Liver (tissue), 9 donors: Measurements from ENCODE around the gene ZNF83. TPM values are rescaled to one million over a fixed set of nuclear protein-coding genes. Genes with fewer than 3 reads are reported as not detected.

ENCODE experiments used
- DNase-seq: peaks from one replicate; pipeline ENCODE4 v3.0.0-alpha.2; 2017; ENCODE audit warnings: low spot score
- H3K27ac ChIP-seq, 2 donors: one replicate each; pipeline ENCODE4 v1.7.0; 2013; ENCODE audit warnings: inconsistent platforms in 2 of 2, low read length in 2 of 2, control low read depth in 1 of 2, low read depth in 1 of 2, mild to moderate bottlenecking in 1 of 2
- H3K27me3 ChIP-seq, 4 donors: one replicate each; pipeline versions ENCODE4 v1.6.1 to v1.7.0; 2013; ENCODE audit warnings: low read length in 3 of 4, inconsistent platforms in 1 of 4, mild to moderate bottlenecking in 1 of 4, moderate library complexity in 1 of 4; ENCODE audit not compliant: control insufficient read depth in 4 of 4, insufficient read depth in 4 of 4
- H3K36me3 ChIP-seq, 4 donors: one replicate each; pipeline versions ENCODE4 v1.6.1 to v1.7.0; 2013; ENCODE audit warnings: low read length in 3 of 4, mild to moderate bottlenecking in 3 of 4, low read depth in 1 of 4, moderate library complexity in 1 of 4; ENCODE audit not compliant: control insufficient read depth in 4 of 4, insufficient read depth in 3 of 4
- H3K4me1 ChIP-seq, 4 donors: one replicate each; pipeline versions ENCODE4 v1.6.1 to v1.7.0; 2013; ENCODE audit warnings: low read length in 3 of 4, mild to moderate bottlenecking in 3 of 4, moderate library complexity in 1 of 4; ENCODE audit not compliant: control insufficient read depth in 4 of 4, insufficient read depth in 4 of 4
- H3K4me3 ChIP-seq, 3 donors: one replicate each; pipeline versions ENCODE4 v1.6.1 to v1.7.0; 2013; ENCODE audit warnings: low read length in 3 of 3, control low read depth in 1 of 3, low read depth in 1 of 3, mild to moderate bottlenecking in 1 of 3
- H3K9ac ChIP-seq, 2 donors: one replicate each; pipeline ENCODE4 v1.7.0; 2013; ENCODE audit warnings: low read length in 2 of 2, mild to moderate bottlenecking in 2 of 2, moderate library complexity in 2 of 2, control low read depth in 1 of 2, low read depth in 1 of 2
- H3K9me3 ChIP-seq, 4 donors: one replicate each; pipeline versions ENCODE4 v1.6.1 to v1.7.0; 2013; ENCODE audit warnings: low read length in 3 of 4; ENCODE audit not compliant: control insufficient read depth in 4 of 4
- CTCF ChIP-seq: fragments of 150-350 bp; IDR thresholded peaks from 2 replicates; pipeline ENCODE4 v1.5.1; 2017; ENCODE audit warnings: improper control_type of control experiment, low read depth, low read length; ENCODE audit not compliant: missing input control
- EGR1 ChIP-seq, 2 donors: IDR thresholded peaks; 2 replicates each; pipeline ENCODE4 v1.6.1; 2016 to 2018; ENCODE audit warnings: antibody characterized with exemption in 2 of 2, low read depth in 2 of 2
- FOXA1 ChIP-seq: IDR thresholded peaks from 2 replicates; pipeline ENCODE4 v1.6.1; 2016; ENCODE audit warnings: antibody characterized with exemption
- FOXA2 ChIP-seq: IDR thresholded peaks from 2 replicates; pipeline ENCODE4 v1.6.1; 2016; ENCODE audit warnings: antibody characterized with exemption
- GABPA ChIP-seq, 2 donors: IDR thresholded peaks in 1 of 2; conservative IDR thresholded peaks in 1 of 2; 2 replicates each; pipeline ENCODE4 v1.6.1; 2016; ENCODE audit warnings: antibody characterized with exemption in 2 of 2, mild to moderate bottlenecking in 1 of 2, moderate library complexity in 1 of 2
- HNF4A ChIP-seq, 2 donors: conservative IDR thresholded peaks; 2 replicates each; pipeline ENCODE4 v1.6.1; 2016; ENCODE audit warnings: antibody characterized with exemption in 2 of 2, mild to moderate bottlenecking in 2 of 2
- HNF4G ChIP-seq: IDR thresholded peaks from 2 replicates; pipeline ENCODE4 v1.6.1; 2016; ENCODE audit warnings: antibody characterized with exemption
- JUND ChIP-seq, 2 donors: IDR thresholded peaks; 2 replicates each; pipeline ENCODE4 v1.6.1; 2016; ENCODE audit warnings: antibody characterized with exemption in 2 of 2
- MAX ChIP-seq: IDR thresholded peaks from 2 replicates; pipeline ENCODE4 v1.6.1; 2016; ENCODE audit warnings: antibody characterized with exemption
- NR2F2 ChIP-seq: IDR thresholded peaks from 2 replicates; pipeline ENCODE4 v1.6.1; 2016; ENCODE audit warnings: antibody characterized with exemption
- RAD21 ChIP-seq, 2 donors: IDR thresholded peaks; 2 replicates each; pipeline ENCODE4 v1.6.1; 2016; ENCODE audit warnings: antibody characterized with exemption in 2 of 2, mild to moderate bottlenecking in 2 of 2
- RXRA ChIP-seq, 2 donors: IDR thresholded peaks; 2 replicates each; pipeline ENCODE4 v1.6.1; 2017 to 2018; ENCODE audit warnings: antibody characterized with exemption in 2 of 2, mild to moderate bottlenecking in 1 of 2
- SP1 ChIP-seq: IDR thresholded peaks from 2 replicates; pipeline ENCODE4 v1.6.1; 2018; ENCODE audit warnings: antibody characterized with exemption, mild to moderate bottlenecking
- TAF1 ChIP-seq: conservative IDR thresholded peaks from 2 replicates; pipeline ENCODE4 v1.6.1; 2016; ENCODE audit warnings: antibody characterized with exemption, mild to moderate bottlenecking
- YY1 ChIP-seq: IDR thresholded peaks from 2 replicates; pipeline ENCODE4 v1.6.1; 2016; ENCODE audit warnings: antibody characterized with exemption, mild to moderate bottlenecking
- ZBTB33 ChIP-seq: IDR thresholded peaks from 2 replicates; pipeline ENCODE4 v1.6.1; 2016; ENCODE audit warnings: antibody characterized with exemption
- WGBS: extraction: QIAGEN DNeasy Blood & Tissue Kit; methylation state at CpG from one replicate; pipeline ENCODE4 v1.1.7; 2013; 5-methylcytosine and 5-hydroxymethylcytosine counted together
- polyA plus RNA-seq, 2 donors: library from polyadenylated mRNA; stranded (reverse) in 1 of 2; unstranded in 1 of 2; fragments of 200-250 nt in 1 of 2; fragments of >200 nt in 1 of 2; fragmentation: Nextera tagmentation in 1 of 2; extraction: Ambion mirVana in 1 of 2; gene quantifications; one replicate each; pipeline versions ENCODE4 v1.2.1 to v1.2.3, GENCODE V29; 2013 to 2015
- total RNA-seq, 2 donors: library from RNA; depleted of rRNA; stranded (reverse); fragments of >200 nt; gene quantifications; one replicate each; pipeline ENCODE4 v1.2.3, GENCODE V29; 2014
- donor health status: healthy.
- donor health status: healthy.
- donor health status: healthy.
- donor health status: healthy.
- donor health status: healthy.

ZNF83 gene
- total and polyA plus RNA-seq, 4 donors = 2.7 to 19.8 (median 5.9) TPM

- no peak for TF ChIP-seq ZBTB33
- TF ChIP-seq MAX = no peak
- TF ChIP-seq RAD21 (IDR thresholded peaks at IDR 0.05) = no peak
- TF ChIP-seq JUND (IDR thresholded peaks at IDR 0.05) = no peak
- no peak for TF ChIP-seq TAF1
- no peak for TF ChIP-seq FOXA2
- TF ChIP-seq FOXA1 = no peak
- no peak for TF ChIP-seq YY1
- no peak for TF ChIP-seq HNF4G
Measured at GRCh38 chr19:52662631-52663030, 24.5 kb upstream of the ZNF83 start (continued).

GRCh38 chr19:52660981-52661380, 22.8 kb upstream of the ZNF83 start:
- no peak for DNase-seq
- TF ChIP-seq GABPA (IDR thresholded peaks at IDR 0.05 in 1 of 2, conservative IDR thresholded peaks at IDR 0.05 in 1 of 2) (no peak), RAD21 (IDR thresholded peaks at IDR 0.05) (no peak), RXRA (IDR thresholded peaks at IDR 0.05) (no peak), CTCF (no peak), NR2F2 (no peak), YY1 (no peak), TAF1 (no peak), MAX (no peak)
- peaks cover 0 to 17% (median 6%) of the 10 kb centered on the region in 4 donors for H3K9me3 ChIP-seq
- no peak overlapping the region for H3K9ac ChIP-seq
- no peaks in the 10 kb centered on the region for H3K4me1 ChIP-seq
- WGBS = 66% methylated on average over 3 of the region's 3 CpGs
- no peaks in the 10 kb centered on the region for H3K36me3 ChIP-seq
- no peaks in the 10 kb centered on the region for H3K27me3 ChIP-seq
- no peak overlapping the region for H3K4me3 ChIP-seq
- H3K27ac ChIP-seq = no peak overlapping the region

GRCh38 chr19:52659013-52659412, 20.9 kb upstream of the ZNF83 start:
- Histone ChIP-seq H3K27me3 (no peaks in the 10 kb centered on the region), H3K9me3 (peaks cover 0 to 30% (median 7%) of the 10 kb centered on the region in 4 donors), H3K4me1 (no peaks in the 10 kb centered on the region), H3K27ac (no peak overlapping the region), H3K4me3 (no peak overlapping the region), H3K9ac (no peak overlapping the region), H3K36me3 (no peaks in the 10 kb centered on the region)
- no peak for DNase-seq
- no peak for TF ChIP-seq TAF1
- TF ChIP-seq EGR1 (IDR thresholded peaks at IDR 0.05; ENCODE audit: low read depth in 2 of 2) = no peak
- TF ChIP-seq RAD21 (IDR thresholded peaks at IDR 0.05) = no peak
- no peak for TF ChIP-seq SP1
- TF ChIP-seq HNF4G = no peak
- no peak for TF ChIP-seq MAX
- TF ChIP-seq HNF4A (conservative IDR thresholded peaks at IDR 0.05) = no peak
- TF ChIP-seq GABPA (IDR thresholded peaks at IDR 0.05 in 1 of 2, conservative IDR thresholded peaks at IDR 0.05 in 1 of 2) = no peak
- TF ChIP-seq YY1 = no peak
- TF ChIP-seq ZBTB33 = no peak
- 71% methylated on average over 14 of the region's 14 CpGs for WGBS
